H1 (cell line): Measurements from ENCODE around the gene CCNG2. TPM values are rescaled to one million over a fixed set of nuclear protein-coding genes. Genes with fewer than 3 reads are reported as not detected.

Experiments used
- CBX8 ChIP-seq: fragments of 300-800, 300-1000 bp; sonication (generic); IDR thresholded peaks from 2 replicates; pipeline ENCODE4 v1.7.1; 2016; ENCODE audit warnings: low read depth, low read length, borderline replicate concordance
- EZH2 ChIP-seq: fragments of 200-600 bp; sonication (generic); IDR thresholded peaks from 2 replicates; pipeline ENCODE4 v1.7.1; 2012; ENCODE audit warnings: low read depth, mild to moderate bottlenecking, moderate library complexity, low read length, inconsistent platforms; ENCODE audit not compliant: severe bottlenecking
- KDM4A ChIP-seq: IDR thresholded peaks from one replicate; pipeline ENCODE4 v1.7.1; 2012; ENCODE audit warnings: low read depth, mild to moderate bottlenecking, moderate library complexity, low read length, inconsistent platforms; ENCODE audit not compliant: severe bottlenecking
- NANOG ChIP-seq: IDR thresholded peaks from 2 replicates; pipeline ENCODE4 v1.6.1; 2011; ENCODE audit warnings: low read length, low read depth, mild to moderate bottlenecking, inconsistent platforms; ENCODE audit not compliant: insufficient read depth, poor library complexity, severe bottlenecking
- PHF8 ChIP-seq: fragments of 200-600 bp; sonication (generic); conservative IDR thresholded peaks from 2 replicates; pipeline ENCODE4 v1.7.1; 2012; ENCODE audit warnings: low read depth, mild to moderate bottlenecking, inconsistent platforms, low read length, moderate library complexity
- SAP30 ChIP-seq: fragments of 300-600 bp; sonication (generic); IDR thresholded peaks from 2 replicates; pipeline ENCODE4 v1.7.1; 2012; ENCODE audit warnings: low read length, moderate library complexity, mild to moderate bottlenecking, inconsistent platforms; ENCODE audit not compliant: insufficient read depth, insufficient replicate concordance
- USF2 ChIP-seq: IDR thresholded peaks from 2 replicates; pipeline ENCODE4 v1.6.1; 2011; ENCODE audit warnings: low read length, improper control_type of control experiment
- polyA plus RNA-seq, 7 experiments: library from polyadenylated mRNA; depleted of rRNA in 3 of 7; stranded (reverse) in 5 of 7; unstranded in 2 of 7; fragments of >200 nt in 5 of 7; fragments of 200-250 nt in 2 of 7; gene quantifications; 1 replicate in 5 of 7; 2 replicates in 1 of 7; 4 replicates in 1 of 7; pipeline versions ENCODE4 v1.2.1 to v1.2.3, GENCODE V29; 2011 to 2013; ENCODE audit warnings: missing spikeins in 2 of 7, mixed read lengths in 2 of 7
- total RNA-seq: library from RNA; stranded (reverse); fragmentation: NEBNext Ultra II Directional; extraction: Animal tissue kit (Norgen Biotek cat#: 25700); gene quantifications from 2 replicates; pipeline ENCODE4 v1.2.1, GENCODE V29; 2021
- TF ChIP-seq, protein P1 (sequence below): fragments of 300-600 bp; sonication (generic); IDR thresholded peaks from 2 replicates; pipeline ENCODE4 v1.7.1; 2012; ENCODE audit warnings: low read length, moderate library complexity, mild to moderate bottlenecking, inconsistent platforms; ENCODE audit not compliant: insufficient replicate concordance
- TF ChIP-seq, protein P2 (sequence below): IDR thresholded peaks from 2 replicates; pipeline ENCODE4 v1.6.1; 2011; ENCODE audit warnings: low read depth, mild to moderate bottlenecking, low read length; ENCODE audit not compliant: insufficient read depth

CCNG2 gene
- total and polyA plus RNA-seq, 2 of the 8 experiments (the other 6 are each of a cell fraction or from before 2014, with no cell fraction given) = 3.5 to 13.9 TPM

DNA sequence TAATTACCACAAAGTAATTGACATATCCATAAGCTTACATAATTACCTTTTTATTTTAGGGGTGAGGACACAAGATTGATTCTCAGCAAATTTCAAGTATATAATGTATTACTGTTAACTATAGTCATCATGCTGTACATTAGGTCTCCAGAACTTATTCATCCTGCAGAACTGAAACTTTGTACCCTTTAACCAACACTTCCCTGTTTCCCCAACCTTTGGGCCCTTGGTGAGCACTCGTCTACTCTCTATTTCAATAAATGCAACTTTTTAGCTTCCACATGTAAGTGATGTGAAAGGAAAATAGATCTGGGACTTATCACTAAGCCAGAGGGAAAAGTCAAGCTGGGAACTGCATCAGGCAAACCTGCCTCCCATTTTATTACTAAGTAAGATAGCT is 33.6 kb upstream of the CCNG2 start (continued):
- TF ChIP-seq, protein P1, sequence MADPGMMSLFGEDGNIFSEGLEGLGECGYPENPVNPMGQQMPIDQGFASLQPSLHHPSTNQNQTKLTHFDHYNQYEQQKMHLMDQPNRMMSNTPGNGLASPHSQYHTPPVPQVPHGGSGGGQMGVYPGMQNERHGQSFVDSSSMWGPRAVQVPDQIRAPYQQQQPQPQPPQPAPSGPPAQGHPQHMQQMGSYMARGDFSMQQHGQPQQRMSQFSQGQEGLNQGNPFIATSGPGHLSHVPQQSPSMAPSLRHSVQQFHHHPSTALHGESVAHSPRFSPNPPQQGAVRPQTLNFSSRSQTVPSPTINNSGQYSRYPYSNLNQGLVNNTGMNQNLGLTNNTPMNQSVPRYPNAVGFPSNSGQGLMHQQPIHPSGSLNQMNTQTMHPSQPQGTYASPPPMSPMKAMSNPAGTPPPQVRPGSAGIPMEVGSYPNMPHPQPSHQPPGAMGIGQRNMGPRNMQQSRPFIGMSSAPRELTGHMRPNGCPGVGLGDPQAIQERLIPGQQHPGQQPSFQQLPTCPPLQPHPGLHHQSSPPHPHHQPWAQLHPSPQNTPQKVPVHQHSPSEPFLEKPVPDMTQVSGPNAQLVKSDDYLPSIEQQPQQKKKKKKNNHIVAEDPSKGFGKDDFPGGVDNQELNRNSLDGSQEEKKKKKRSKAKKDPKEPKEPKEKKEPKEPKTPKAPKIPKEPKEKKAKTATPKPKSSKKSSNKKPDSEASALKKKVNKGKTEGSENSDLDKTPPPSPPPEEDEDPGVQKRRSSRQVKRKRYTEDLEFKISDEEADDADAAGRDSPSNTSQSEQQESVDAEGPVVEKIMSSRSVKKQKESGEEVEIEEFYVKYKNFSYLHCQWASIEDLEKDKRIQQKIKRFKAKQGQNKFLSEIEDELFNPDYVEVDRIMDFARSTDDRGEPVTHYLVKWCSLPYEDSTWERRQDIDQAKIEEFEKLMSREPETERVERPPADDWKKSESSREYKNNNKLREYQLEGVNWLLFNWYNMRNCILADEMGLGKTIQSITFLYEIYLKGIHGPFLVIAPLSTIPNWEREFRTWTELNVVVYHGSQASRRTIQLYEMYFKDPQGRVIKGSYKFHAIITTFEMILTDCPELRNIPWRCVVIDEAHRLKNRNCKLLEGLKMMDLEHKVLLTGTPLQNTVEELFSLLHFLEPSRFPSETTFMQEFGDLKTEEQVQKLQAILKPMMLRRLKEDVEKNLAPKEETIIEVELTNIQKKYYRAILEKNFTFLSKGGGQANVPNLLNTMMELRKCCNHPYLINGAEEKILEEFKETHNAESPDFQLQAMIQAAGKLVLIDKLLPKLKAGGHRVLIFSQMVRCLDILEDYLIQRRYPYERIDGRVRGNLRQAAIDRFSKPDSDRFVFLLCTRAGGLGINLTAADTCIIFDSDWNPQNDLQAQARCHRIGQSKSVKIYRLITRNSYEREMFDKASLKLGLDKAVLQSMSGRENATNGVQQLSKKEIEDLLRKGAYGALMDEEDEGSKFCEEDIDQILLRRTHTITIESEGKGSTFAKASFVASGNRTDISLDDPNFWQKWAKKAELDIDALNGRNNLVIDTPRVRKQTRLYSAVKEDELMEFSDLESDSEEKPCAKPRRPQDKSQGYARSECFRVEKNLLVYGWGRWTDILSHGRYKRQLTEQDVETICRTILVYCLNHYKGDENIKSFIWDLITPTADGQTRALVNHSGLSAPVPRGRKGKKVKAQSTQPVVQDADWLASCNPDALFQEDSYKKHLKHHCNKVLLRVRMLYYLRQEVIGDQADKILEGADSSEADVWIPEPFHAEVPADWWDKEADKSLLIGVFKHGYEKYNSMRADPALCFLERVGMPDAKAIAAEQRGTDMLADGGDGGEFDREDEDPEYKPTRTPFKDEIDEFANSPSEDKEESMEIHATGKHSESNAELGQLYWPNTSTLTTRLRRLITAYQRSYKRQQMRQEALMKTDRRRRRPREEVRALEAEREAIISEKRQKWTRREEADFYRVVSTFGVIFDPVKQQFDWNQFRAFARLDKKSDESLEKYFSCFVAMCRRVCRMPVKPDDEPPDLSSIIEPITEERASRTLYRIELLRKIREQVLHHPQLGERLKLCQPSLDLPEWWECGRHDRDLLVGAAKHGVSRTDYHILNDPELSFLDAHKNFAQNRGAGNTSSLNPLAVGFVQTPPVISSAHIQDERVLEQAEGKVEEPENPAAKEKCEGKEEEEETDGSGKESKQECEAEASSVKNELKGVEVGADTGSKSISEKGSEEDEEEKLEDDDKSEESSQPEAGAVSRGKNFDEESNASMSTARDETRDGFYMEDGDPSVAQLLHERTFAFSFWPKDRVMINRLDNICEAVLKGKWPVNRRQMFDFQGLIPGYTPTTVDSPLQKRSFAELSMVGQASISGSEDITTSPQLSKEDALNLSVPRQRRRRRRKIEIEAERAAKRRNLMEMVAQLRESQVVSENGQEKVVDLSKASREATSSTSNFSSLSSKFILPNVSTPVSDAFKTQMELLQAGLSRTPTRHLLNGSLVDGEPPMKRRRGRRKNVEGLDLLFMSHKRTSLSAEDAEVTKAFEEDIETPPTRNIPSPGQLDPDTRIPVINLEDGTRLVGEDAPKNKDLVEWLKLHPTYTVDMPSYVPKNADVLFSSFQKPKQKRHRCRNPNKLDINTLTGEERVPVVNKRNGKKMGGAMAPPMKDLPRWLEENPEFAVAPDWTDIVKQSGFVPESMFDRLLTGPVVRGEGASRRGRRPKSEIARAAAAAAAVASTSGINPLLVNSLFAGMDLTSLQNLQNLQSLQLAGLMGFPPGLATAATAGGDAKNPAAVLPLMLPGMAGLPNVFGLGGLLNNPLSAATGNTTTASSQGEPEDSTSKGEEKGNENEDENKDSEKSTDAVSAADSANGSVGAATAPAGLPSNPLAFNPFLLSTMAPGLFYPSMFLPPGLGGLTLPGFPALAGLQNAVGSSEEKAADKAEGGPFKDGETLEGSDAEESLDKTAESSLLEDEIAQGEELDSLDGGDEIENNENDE = no peak
- TF ChIP-seq KDM4A (no peak), USF2 (no peak), SAP30 (no peak), PHF8 (no peak), CBX8 (no peak), EZH2 (no peak), NANOG (no peak)
- TF ChIP-seq, protein P2, sequence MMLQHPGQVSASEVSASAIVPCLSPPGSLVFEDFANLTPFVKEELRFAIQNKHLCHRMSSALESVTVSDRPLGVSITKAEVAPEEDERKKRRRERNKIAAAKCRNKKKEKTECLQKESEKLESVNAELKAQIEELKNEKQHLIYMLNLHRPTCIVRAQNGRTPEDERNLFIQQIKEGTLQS = no peak
